Neural crest cell (in vitro differentiated cells): ENCODE data around the gene OR1F1. TPM values are rescaled to one million over a fixed set of nuclear protein-coding genes. Genes with fewer than 3 reads are reported as not detected.

Experiments
- DNase-seq: peaks from one replicate; pipeline ENCODE4 v3.0.0; 2021; ENCODE audit warnings: low read depth, mixed read lengths, low spot score
- H3K27ac Mint-ChIP-seq: one replicate; pipeline ENCODE4 v1.8.0; 2021; ENCODE audit warnings: mild to moderate bottlenecking, mixed read lengths; ENCODE audit not compliant: unreplicated experiment
- H3K27me3 Mint-ChIP-seq: 2 replicates; pipeline ENCODE4 v1.8.0; 2021; ENCODE audit warnings: low read depth, mild to moderate bottlenecking, mixed read lengths
- H3K36me3 Mint-ChIP-seq: 2 replicates; pipeline ENCODE4 v1.8.0; 2021; ENCODE audit warnings: low read depth, mild to moderate bottlenecking, mixed read lengths
- H3K4me1 Mint-ChIP-seq: 2 replicates; pipeline ENCODE4 v1.8.0; 2021; ENCODE audit warnings: mixed read lengths
- H3K4me3 Mint-ChIP-seq: one replicate; pipeline ENCODE4 v1.8.0; 2021; ENCODE audit warnings: mild to moderate bottlenecking, mixed read lengths
- H3K9me3 Mint-ChIP-seq: 2 replicates; pipeline ENCODE4 v1.8.0; 2021; ENCODE audit warnings: mixed read lengths
- total RNA-seq: library from RNA; stranded (reverse); gene quantifications from 2 replicates; pipeline ENCODE4 v1.2.1, GENCODE V29; 2021
- TF ChIP-seq, protein P1 (sequence below): fragments of 200-600 bp; sonication (generic); conservative IDR thresholded peaks from 2 replicates; pipeline ENCODE4 v1.5.0; 2021; ENCODE audit warnings: antibody characterized with exemption, mild to moderate bottlenecking

Gene OR1F1
- total RNA-seq, 1 donor from 2014 or later = 0.35 TPM

DNA sequence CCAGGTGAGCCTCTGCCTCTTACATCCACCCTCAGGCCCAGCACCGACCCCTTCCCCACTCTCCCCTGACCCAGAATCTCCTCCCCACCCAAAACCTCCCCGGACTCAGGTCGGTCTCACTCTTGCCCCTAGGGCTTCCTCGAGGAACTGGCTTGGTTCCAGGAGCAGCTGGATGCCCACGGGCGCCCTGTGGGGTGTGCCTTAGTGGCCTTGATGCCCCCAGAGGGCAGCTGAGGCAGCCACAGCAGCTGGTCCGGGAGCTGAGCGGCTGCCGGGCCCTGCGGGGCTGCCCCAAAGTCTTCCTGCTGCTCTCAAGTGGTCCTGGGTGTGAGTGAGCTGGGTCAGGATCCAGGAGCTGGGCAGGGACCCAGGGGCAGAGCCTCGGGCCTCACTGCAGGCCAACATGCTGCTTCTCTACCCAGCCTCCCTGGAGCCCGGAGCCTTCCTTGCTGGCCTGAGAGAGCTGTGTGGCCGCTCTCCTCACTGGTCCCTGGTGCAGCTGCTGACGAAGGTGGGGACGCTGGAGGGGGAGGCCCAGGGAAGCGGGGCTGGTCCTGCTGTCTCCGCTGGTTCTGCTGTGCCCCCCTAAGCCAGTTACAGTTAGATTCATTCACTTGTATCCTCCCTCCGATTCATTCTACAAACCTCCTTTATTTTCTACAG, 43.6 kb upstream of the OR1F1 start:
- no peaks in the 10 kb centered on the region for H3K9me3 Mint-ChIP-seq
- no peak for DNase-seq
- no peaks in the 10 kb centered on the region for H3K4me1 Mint-ChIP-seq
- peaks cover 5% of the 10 kb centered on the region for H3K36me3 Mint-ChIP-seq
- H3K4me3 Mint-ChIP-seq = no peak overlapping the region
- peaks cover 7% of the 10 kb centered on the region for H3K27me3 Mint-ChIP-seq
- TF ChIP-seq, protein P1, sequence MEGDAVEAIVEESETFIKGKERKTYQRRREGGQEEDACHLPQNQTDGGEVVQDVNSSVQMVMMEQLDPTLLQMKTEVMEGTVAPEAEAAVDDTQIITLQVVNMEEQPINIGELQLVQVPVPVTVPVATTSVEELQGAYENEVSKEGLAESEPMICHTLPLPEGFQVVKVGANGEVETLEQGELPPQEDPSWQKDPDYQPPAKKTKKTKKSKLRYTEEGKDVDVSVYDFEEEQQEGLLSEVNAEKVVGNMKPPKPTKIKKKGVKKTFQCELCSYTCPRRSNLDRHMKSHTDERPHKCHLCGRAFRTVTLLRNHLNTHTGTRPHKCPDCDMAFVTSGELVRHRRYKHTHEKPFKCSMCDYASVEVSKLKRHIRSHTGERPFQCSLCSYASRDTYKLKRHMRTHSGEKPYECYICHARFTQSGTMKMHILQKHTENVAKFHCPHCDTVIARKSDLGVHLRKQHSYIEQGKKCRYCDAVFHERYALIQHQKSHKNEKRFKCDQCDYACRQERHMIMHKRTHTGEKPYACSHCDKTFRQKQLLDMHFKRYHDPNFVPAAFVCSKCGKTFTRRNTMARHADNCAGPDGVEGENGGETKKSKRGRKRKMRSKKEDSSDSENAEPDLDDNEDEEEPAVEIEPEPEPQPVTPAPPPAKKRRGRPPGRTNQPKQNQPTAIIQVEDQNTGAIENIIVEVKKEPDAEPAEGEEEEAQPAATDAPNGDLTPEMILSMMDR = no peak
- H3K27ac Mint-ChIP-seq = no peak overlapping the region

DNA sequence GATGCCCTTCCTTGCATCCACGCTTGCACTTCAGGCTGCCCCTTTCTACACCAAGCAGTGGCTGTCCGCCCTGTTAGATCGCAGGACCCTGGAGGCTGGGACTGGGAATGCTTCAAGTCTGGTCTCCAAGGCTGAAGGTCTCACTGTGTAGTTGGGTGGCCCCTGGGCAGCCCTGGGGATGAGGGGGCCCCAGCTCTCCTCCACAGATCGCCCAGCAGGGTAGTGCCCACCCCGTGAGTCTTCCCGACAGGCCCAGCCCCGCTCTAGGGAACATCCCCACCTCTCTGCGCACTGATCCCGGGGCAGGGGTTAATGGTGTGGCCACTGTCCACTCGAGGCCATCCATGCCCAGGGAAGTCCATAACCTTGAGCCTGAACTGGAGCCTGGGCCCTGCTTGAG, 42.9 kb upstream of the OR1F1 start:
- H3K27ac Mint-ChIP-seq = no peak overlapping the region

DNA sequence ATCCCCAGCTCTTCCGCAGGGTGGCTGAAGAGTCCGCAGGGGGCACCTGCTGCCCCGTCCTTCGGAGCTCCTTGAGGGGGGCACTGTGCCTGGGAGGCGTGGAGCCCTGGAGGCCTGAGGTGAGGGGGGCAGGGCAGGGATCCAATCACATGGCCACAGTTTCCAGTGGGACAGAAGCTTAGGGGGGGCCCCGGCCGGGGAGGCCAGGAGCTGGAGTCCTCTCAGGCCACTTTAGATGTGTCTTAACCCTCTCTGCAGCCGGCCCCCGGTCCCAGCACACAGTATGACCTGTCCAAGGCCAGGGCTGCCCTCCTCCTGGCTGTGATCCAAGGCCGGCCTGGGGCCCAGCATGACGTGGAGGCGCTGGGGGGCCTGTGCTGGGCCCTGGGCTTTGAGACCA, 42.3 kb upstream of the OR1F1 start:
- TF ChIP-seq, protein P1 = no peak
- no peak overlapping the region for H3K27ac Mint-ChIP-seq

More for the DNA sequence above, 42.9 kb upstream of the OR1F1 start:
- Mint-ChIP-seq H3K9me3 (no peaks in the 10 kb centered on the region), H3K36me3 (peaks cover 5% of the 10 kb centered on the region), H3K4me1 (peaks cover 6% of the 10 kb centered on the region), H3K4me3 (no peak overlapping the region), H3K27me3 (peaks cover 12% of the 10 kb centered on the region)
- no peak for DNase-seq
- TF ChIP-seq, protein P1 = no peak

DNA sequence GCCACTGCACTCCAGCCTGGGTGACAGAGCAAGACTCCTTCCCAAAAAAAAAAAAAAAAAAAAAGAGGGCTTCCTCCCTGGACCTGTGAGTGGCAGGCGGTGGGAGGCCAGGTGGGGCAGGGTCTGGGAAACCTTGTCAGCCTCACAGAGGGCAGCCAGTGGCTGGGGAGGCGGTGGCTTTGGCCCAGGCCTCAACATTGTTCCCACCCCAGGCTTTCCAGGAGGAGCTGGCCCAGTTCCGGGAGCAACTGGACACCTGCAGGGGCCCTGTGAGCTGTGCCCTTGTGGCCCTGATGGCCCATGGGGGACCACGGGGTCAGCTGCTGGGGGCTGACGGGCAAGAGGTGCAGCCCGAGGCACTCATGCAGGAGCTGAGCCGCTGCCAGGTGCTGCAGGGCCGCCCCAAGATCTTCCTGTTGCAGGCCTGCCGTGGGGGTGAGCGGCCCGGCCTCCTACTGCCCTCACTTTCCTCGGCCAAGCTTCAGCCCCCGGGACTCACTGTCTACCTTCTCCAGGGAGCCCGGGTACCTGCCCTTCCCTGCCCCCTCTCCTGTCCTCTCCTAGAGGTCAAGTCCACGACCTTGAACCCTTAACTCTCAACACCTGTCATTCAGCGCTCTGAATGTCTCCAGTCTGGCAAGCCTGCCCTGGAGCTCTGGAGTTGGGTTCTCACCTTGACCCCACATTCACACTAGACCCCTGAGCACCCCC, 40.8 kb upstream of the OR1F1 start:
- H3K36me3 Mint-ChIP-seq = peaks cover 9% of the 10 kb centered on the region
- peaks cover 24% of the 10 kb centered on the region for H3K27me3 Mint-ChIP-seq
- H3K27ac Mint-ChIP-seq = no peak overlapping the region

More for the DNA sequence above, 42.3 kb upstream of the OR1F1 start:
- peaks cover 16% of the 10 kb centered on the region for H3K27me3 Mint-ChIP-seq
- H3K9me3 Mint-ChIP-seq = peaks cover 2% of the 10 kb centered on the region
- peaks cover 8% of the 10 kb centered on the region for H3K4me1 Mint-ChIP-seq
- peaks cover 7% of the 10 kb centered on the region for H3K36me3 Mint-ChIP-seq
- no peak overlapping the region for H3K4me3 Mint-ChIP-seq
- DNase-seq = no peak

DNA sequence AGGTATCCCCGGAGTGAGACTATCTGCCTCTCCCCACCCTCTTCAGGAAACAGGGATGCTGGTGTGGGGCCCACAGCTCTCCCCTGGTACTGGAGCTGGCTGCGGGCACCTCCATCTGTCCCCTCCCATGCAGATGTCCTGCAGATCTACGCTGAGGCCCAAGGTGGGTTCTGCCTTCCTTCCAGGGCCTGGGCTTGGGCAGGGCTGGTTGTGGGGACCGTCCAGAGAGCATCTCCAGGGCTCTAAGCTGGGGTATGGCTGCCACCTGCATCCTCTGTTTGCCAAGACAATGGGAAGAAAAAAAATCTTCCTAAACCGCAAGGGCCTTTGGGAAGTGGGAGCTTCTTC, 40.3 kb upstream of the OR1F1 start:
- Mint-ChIP-seq H3K4me3 (peak overlapping the region; percentile 92), H3K9me3 (peaks cover 7% of the 10 kb centered on the region), H3K4me1 (peaks cover 23% of the 10 kb centered on the region), H3K27ac (no peak overlapping the region), H3K36me3 (peaks cover 10% of the 10 kb centered on the region), H3K27me3 (peaks cover 30% of the 10 kb centered on the region)
- no peak for DNase-seq
- TF ChIP-seq, protein P1 = no peak

More for the DNA sequence above, 40.8 kb upstream of the OR1F1 start:
- Mint-ChIP-seq H3K4me1 (peaks cover 17% of the 10 kb centered on the region), H3K4me3 (no peak overlapping the region), H3K9me3 (peaks cover 5% of the 10 kb centered on the region)
- no peak for DNase-seq
- TF ChIP-seq, protein P1 = no peak
